NCI-H2196 (cell line): Measurements from ENCODE around the gene TMEM52.
"Not testable (repeated sequence)": the region's sequence is repeated elsewhere in the genome, so short reads cannot be mapped to it uniquely, and the experiment has no call there.

ENCODE experiments used
- DNase-seq: peaks from one replicate; lab custom pipeline; 2025; ENCODE audit not compliant: unreplicated experiment; lab: John Stamatoyannopoulos, UW

The TMEM52 gene

DNA sequence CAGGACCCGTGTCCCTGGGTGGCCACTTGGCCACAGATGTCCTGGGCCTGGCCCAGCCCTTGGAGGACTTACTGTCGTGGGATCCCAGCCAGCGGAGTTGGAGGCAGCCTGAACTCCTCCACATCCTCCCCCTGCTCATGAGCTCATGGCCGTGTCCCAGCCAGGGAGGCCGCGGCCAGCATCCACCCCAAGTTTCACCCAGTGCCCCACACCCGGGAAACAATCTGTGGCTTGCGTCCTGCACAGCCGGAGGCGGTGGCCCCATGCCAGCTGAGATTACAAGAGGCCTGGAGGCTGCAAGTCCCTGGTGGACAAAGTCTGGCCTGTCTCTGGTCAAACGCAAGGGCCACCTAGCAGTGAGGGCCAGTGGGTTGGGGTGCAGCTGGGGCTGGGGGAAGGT lies 27.5 kb upstream of the TMEM52 start:
- peak; percentile 54 for DNase-seq

DNA sequence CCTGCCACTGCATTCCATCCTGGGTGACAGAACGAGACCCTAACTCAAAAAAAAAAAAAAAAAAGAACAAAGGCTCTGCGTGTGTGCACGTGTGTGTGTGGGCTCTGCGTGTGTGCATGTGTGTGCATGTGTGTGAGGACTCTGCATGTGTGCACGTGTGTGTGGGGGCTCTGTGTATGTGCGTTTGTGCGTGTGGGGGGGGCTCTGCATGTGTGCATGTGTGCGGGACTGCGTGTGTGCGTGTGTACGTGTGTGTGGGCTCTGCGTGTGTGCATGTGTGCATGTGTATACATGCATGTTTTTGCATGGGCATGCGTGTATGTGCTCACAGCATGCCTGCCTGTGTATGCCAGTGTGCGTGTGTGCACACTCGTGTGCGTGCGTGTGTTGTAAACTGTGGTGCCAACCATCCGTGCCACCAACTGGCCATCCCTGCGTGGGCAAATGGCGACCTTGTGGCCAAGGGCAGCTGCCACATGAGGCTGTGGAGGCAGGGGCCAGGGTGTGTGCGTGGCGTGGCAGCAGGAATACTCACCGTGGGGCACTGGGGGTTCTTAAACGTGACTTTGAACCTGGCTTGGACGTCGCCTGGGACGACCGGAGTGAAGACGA lies 26.8 kb upstream of the TMEM52 start:
- no peak for DNase-seq

DNA sequence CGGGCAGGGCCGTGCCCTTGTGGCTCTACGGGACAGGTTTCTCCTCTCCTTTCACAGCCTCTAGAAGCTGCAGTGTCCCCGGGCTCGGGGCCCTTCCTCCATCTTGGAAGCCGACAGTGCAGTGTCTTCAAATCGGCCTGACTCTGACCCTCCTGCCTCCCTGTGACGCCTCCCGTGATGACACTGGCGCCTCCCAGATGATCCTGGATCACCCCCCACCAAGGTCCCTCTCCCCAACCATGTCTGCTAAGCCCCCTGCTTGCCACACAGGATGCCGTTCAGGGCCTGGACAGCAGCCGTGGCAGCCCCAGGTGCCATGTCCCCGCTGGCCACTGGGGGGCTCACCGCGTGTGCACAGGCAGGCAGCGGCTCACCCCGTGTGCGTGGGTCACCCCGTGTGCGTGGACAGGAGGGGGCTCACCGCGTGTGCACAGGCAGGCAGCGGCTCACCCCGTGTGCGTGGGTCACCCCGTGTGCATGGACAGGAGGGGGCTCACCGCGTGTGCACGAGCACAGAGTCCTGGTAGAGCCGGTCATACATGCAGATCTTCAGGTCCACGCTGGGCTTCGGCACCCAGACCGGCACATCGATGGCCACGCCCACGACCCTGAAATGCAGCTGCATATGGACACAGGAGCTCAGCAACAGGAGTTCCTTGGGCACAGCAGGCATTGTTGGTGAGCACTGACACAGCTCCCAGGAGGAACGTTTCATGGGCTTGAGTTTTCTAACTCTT lies 24.9 kb upstream of the TMEM52 start:
- DNase-seq: peak; percentile 65

DNA sequence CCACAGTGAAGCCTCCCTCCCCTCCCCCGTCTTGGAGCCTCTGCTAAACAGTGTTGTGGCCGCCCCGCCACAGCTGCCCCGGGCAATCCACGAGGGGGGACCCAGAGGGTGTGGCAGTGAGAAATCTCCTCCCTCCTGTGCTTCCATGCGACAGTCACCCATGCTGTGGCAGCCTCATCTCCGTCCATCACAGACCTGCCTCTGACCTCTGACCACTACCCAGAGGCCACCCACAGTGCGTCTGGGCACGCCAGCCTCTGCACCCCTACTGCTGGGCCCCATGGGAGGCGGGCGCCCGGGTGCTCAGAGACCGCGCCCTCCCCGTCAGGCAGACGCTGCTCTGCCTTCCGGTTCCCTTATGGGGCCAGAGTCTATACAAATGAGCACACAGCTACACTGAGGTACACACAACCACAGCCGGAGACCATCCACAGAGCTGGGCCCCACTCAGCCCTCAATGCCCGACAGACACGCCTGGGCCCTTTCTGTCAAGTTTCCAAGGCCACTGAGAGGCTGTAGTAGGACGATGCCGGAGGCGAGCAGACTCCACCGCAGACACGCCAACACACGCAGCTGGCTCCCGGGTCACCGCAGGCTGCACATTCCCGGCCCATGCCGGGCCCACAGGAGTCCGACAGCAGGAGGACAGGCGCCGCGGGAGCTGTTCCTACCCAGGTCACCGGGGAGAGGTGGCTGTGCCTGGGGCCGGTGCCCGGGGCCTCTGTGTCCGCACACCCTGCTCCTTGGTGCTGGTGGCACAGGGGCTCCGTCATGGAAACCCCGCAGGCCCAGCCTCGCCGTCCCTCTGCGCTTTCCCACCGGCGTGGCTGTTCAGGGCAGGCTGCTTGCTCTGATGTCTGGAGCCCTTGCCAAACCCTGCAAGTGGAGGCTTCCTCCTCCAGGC lies 23.9 kb upstream of the TMEM52 start:
- DNase-seq: no peak

DNA sequence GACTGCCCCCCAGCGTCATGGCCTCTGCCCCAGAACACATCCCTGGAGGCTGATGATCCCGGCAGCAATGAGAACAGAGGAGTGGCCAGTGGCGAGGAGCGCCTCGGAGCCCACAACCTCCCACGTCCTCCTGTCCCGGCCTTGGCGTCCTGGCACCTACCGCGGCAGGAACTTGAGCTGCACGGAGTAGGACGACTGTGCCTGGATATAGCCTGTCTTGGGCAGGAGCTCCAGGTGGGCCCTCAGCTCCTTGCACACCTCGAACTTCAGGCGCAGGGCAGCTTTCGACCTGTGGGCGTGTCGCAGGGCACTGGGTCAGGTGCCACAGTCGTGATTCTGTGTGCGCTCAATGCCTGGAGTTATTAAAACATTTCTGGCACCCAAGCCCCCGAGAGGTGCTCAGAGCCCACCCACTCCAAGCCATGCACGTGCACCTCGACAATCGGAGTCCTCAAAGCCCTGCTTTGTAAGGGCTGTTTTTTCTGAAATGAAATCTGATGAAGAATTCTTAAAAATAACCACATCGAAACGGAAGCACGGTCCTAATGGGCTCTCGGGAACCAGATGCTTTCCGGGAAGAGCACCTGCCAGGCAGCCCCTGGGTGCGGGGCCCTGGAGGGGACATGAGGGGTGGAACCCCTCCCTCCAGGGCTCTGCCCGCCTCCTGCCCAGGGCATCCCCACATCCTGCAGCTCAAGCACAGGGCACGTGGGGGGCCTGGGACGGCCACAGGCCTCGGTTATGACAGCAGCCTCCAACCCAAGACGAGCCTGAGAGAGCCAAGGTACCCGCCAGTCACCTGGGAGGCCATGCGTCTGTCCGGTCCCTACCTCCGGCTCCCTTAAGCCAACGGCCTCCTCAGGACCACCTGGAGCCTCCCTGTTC lies 23.0 kb upstream of the TMEM52 start:
- DNase-seq: no peak

DNA sequence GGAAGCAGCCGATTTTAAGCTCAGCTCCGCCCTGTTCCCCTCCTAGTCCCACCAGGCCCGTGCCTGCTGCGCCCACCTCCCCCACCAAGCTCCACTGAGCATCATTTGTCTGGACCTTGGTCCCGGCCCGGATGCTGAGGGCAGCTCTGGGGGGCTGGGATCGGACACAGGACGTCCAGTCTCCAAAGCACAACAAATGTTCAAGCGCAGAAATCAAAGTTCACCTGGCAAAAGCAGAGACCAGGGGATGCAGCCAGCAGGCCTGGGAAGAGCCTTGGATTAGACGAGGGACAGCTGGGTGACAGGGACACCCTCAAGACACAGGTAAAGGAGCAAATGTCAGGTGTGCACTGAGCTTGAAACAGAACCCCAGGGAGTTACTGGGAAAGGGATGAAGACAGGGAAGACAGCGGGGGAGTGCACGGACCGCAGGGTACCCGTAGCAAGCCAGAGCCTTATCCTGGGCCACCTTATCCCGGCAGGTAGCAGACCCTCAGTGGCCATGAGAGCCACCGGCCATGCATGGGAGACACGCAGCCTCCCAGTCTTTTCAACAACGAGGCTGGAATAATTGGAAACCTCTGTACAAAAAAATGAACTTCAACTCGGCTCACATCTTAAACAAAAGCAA lies 22.2 kb upstream of the TMEM52 start:
- no peak for DNase-seq

DNA sequence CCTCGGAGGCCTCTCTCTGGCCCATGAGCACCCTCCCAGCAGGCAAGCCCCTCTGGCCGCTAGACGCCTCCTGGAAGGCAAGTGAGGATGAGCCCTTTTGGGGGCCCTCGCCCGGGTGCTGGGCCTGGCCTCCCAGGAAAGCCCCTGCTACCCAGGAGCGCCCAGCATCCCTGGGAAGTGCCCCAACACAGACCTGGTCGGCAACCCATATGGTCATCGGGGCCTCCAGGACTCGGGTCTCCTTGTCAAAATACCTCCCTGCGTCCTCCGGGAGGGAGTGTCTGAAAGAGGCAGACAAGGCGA lies 21.0 kb upstream of the TMEM52 start:
- DNase-seq: no peak

DNA sequence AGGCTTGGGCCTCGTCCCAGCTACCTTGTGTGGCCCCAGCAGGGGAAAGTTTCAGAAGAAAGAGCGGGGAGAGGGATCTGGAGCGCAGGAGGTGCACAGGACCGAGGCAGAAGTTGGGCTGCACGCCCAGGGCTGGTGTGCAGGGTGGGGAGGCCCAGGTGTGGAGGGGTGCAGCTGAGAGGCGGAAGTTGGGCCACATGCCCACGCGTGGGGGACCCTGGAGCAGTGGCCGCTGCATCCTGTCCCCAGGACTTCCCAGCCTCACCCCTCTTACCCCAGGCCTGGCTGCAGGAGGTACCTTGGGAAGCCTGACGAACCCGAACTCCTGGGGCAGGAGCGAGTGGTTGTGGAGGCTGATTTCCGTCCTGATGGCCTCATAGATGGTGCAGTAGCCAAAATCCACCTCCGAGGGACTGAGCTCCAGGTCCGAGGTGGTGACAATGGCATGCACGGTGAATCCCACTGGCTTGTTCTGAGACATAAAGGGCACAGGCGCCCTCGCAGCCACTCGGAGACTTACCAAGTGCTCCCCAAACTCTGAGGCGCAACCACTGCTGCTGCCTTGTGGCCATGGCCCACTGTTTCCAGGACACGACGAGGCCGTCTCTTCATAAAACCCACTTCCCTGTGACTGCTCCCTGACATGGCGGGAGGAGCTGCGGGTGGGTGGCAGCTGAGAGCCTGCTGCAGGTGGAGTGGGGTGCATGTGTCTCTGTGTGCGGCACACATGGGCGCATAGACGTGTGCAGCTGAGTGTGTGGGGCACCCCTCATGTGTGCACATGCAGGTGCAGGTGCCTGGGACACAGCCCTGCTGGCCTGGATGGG lies 20.4 kb upstream of the TMEM52 start:
- DNase-seq: no peak

DNA sequence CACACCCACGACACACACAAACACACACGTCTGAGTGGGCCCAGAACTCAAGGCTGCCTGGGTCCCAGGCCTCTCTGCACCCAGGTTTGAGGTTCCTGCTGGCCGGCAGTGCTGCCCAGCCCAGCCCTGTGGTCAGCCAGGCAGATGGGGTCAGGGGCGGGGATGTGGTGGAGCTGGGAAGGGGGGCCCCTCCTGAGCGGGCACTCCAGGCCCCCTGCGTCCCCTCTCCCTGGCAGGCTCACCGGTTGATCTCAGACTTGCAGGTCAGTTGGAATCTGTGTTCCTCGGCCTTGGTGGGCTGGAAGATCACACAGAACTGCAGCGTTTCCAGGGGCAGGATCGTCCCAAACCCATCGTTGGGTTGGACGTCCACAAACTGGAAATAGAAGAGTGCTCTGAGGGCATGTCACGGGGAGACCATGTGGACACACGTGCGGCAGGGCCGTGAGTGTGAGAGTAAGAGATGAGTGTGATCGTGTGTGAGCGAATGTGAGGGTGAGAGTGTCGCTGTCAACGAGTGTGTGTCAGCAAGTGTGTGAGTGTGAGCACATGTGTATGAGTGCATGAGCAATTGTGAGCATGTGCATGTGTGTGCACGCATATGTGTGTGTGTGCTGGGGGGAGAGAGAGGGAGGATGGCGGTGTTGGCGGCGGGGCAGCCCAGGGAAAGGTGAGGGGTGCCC lies 19.7 kb upstream of the TMEM52 start:
- no peak for DNase-seq

DNA sequence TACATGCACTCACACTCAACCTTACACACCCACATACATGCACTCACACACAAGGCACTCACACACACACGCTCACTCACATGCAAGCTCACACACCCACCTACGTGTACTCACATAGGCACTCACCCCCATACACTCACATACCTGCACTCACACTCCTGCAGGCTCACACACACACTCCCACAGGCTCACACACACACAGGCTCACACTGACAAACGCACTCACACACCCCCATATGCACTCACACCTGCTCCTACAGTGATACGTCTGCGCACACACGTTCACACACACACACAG lies 19.1 kb upstream of the TMEM52 start:
- DNase-seq: no peak

DNA sequence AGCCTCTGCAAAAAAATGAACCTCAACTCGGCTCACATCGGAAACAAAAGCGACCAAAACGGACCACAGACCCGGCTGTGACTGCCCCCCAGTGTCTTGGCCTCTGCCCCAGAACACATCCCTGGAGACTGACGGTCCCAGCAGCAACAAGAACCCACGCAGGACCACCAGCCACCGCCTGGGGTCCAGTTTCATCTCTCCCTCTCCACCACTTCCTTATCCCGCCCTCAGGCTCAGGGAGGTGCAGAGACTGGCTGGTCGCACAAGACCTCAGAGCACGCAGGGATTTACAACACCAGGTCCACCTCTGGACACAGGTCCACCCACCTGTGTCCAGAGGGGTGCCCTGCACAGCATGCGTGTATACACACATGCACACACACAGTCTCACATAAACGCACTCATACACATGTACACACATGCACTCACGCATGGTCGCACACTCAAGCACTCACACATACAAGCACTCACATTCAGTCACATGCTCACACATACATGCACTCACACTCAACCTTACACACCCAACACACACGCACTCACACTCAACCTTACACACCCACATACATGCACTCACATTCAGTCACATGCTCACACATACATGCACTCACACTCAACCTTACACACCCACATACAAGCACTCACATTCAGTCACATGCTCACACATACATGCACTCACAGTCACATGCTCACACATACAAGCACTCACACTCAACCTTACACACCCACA lies 18.6 kb upstream of the TMEM52 start:
- no peak for DNase-seq

DNA sequence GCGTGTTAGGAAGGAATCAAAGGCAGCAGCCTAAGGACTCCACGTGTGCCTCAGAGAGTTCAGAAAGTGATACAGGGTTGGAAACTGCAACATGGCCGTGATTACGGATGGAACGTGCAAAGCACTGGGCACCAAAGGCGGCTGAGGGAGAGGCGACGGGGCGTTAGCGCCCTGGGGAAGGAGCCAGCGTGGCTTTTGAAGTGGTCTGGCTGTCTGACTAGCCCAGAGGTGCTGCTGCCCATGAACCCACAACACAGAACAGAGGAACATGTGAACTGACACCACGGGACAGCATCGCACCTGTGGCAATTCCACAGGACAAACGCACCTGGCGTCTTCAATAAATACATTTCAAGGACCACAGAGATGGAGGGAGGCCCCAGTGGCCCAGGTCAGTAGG lies 18.0 kb upstream of the TMEM52 start:
- no peak for DNase-seq

DNA sequence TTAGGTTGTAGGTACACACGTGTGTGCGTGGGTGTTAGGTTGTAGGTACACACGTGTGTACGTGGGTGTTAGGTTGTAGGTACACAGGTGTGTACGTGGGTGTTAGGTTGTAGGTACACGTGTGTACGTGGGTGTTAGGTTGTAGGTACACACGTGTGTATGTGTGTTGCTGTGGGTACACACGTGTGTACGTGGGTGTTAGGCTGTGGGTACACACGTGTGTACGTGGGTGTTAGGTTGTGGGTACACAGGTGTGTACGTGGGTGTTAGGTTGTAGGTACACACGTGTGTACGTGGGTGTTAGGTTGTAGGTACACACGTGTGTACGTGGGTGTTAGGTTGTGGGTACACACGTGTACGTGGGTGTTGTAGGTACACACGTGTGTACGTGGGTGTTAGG lies 15.8 kb upstream of the TMEM52 start:
- not testable (repeated sequence) for DNase-seq

DNA sequence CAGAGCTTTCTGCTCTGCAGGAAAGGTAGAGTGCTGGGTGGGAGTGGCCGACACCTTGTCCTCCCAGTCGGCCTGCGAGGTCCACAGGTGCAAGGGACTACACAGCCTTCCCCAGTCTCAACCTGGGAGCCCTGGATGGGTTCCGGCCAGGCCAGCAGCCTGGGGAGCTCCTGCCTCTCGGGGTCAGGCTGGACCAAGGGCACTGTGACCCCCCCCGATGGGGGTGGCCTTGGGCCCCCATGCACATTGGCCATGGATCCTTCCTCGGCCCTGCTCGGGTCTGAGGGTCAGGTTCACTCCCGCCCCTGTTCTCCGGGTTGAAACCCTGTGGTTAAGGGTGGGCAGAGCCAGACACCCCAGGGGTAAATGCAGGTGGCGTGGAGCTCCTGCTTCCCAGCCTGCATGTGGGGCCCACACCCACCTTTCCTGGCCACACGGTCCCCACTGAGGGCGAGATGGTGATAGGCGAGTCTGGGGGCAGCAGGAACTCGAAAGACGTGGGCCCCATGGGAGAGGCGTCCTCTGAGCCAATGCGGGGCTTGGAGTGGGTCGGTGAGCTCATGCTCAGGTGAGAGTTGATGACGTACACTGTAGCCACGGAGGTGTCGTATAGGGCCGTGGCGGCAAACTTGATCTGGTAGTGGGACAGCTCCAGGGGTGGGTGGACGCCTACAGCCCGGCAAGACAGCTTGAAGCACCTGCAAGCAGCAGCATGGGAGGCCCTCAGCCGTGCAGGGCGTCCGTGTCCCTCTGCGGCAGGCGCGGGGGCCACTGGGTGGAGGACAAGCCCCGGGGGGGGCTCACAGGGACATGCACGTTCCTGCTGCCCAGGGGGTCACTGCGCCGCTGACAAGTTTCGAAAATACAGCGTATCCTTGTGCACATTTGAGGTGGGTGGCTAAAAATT lies 10.8 kb upstream of the TMEM52 start:
- DNase-seq: no peak

DNA sequence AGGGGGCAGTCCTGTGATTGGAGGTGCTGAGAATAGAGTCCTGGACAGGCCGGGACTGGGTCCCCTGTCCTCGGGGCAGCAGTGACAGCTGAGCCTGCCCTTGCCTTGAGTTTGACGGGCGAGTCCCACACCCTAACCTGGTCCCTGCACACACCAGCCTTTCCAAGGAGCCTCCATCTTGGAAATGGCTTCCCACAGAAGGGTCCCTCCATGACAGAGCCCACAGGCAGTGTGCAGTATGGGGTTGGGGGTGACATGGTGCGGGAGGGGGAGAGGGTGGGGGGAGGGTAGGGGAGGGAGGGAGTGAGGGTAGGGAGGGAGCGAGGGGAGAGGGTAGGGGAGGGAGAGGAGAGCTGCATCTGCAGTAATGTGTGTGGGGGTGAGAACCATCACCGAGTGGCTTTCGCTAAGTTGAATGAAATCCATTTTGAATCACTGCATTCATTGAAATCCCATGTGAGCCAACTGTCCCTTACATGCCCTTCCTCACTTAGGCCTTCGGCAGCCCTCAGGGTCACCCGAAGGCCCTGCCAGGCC lies 10.1 kb upstream of the TMEM52 start:
- no peak for DNase-seq

DNA sequence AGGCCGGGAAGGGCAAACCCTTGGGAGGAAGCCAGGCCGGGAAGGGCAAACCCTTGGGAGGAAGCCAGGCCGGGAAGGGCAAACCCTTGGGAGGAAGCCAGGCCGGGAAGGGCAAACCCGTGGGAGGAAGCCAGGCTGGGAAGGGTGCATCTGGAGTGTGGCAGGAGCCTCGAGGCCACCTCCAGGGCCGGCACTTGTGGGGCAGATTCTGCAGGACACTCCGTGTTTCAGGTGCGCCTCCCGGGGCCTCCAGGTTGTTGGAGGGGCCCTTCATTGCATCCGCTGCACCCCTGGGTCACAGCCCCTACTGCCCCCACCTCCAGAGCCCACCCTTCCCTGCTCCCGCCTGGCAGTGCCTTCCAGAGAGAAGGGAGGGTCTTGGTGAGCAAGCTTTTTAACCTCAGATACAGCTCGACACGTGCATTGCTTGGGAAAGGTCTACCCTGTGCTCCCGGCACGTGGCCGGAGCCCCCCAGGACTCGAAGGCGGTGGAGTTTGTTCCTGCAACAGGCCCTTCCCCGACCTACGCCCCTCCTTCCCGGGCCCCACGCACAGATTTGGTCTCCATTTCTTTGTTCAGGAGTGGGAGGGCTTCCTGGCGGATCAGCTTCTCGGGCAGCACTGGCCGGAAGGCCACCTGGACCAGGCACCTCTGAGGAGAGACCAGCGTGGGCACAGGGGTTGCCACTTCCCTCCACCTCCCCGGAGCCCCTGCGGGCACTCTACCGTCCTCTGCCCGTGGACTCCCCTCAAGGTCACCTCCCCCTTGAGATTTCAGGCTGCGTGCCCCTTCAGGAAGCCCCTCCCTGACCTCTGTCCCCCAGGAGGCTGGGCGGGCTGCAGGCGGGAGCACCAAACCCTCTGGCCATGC lies 9.4 kb upstream of the TMEM52 start:
- DNase-seq: no peak

DNA sequence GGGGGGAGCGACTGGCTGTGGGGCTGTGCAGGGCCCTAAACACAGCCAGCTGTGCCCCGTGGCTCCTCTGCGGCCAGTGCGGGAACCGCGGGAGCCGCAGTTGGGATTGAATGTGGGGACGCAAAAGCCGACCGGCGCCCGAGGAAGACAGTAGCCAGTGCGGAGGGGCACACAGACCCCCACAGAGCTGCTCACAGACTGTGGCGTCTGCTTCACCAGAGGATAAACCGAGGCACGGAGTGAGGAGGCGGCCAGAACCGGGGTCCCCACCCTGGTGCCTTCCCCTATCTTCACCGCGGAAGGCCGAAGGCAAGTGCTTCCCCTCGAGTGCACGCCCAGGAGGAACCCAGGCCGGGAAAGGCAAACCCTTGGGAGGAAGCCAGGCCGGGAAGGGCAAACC lies 8.7 kb upstream of the TMEM52 start:
- no peak for DNase-seq
